CD4-positive, alpha-beta T cell treated with Interleukin-4 for 1 hour (primary cell): ENCODE data around the gene TRIP13.
"Not testable (repeated sequence)": the region's sequence is repeated elsewhere in the genome, so short reads cannot be mapped to it uniquely, and the experiment has no call there.

ENCODE experiments used
- DNase-seq, 2 donors: peaks; one replicate each; pipeline ENCODE4 v3.0.0-alpha.2; 2020 to 2022

The TRIP13 gene, protein sequence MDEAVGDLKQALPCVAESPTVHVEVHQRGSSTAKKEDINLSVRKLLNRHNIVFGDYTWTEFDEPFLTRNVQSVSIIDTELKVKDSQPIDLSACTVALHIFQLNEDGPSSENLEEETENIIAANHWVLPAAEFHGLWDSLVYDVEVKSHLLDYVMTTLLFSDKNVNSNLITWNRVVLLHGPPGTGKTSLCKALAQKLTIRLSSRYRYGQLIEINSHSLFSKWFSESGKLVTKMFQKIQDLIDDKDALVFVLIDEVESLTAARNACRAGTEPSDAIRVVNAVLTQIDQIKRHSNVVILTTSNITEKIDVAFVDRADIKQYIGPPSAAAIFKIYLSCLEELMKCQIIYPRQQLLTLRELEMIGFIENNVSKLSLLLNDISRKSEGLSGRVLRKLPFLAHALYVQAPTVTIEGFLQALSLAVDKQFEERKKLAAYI

DNA sequence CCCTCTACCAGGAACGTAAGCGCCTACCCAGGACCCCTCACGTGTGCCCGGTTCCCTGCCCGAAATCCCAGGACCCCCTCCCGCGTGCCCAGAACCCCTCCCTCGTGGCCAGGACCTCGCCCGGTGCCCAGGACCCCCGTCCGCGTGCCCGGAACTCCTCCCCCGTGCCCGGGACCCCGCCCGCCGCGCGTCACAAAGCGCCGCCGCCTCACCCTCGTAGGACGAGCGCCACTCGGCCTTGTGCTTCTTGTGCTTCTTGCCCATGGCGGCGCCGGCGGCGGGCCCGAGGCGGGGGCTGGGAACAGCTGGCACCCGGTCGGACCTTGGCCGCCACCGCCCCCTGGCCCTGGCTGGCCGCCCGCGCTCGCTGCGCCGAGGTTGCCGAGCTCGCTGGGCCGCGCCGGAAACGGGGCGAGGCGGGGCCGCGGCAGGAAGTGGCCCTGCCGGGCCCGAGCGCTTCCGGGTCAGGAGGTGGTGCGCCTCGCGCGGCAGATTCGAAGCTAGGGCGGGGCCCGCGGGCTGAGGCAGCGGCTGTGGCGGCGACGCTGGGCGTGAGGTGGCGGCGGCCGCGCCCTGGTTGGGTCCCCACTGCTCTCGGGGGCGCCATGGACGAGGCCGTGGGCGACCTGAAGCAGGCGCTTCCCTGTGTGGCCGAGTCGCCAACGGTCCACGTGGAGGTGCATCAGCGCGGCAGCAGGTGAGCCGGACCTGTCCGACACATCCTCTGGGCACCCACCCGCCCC, at the start of gene TRIP13, which contains the start of gene BRD9:
Gene TRIP13 (plus strand): TSS at position 491 of the 743 bp plus-strand sequence. CDS start 115 bp downstream, at position 606.
Gene BRD9 (minus strand): TSS at position 408 of the 743 bp plus-strand sequence. CDS start 144 bp downstream, at position 264.
- DNase-seq = peak; percentile 80 to 81

DNA sequence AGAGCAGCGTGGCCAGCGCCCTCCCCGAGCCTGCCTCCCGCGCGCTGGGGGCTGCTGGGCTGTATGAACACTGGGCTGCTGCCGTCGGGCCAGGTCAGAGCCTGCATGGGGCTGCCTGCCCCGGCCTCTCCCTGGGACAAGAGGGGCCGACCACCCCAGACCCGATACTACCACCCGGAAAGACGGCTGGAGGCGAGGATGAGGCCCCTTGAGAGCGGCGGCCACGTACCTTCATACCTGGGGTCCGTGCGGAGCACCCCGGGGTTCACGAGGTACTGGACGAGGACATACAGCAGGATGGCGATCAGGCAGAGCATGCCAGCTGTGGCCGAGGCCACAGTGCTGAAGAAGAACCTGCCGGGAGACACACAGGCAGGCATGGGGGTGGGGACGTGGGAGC, 49.3 kb upstream of the TRIP13 start:
- DNase-seq = not testable (repeated sequence)

DNA sequence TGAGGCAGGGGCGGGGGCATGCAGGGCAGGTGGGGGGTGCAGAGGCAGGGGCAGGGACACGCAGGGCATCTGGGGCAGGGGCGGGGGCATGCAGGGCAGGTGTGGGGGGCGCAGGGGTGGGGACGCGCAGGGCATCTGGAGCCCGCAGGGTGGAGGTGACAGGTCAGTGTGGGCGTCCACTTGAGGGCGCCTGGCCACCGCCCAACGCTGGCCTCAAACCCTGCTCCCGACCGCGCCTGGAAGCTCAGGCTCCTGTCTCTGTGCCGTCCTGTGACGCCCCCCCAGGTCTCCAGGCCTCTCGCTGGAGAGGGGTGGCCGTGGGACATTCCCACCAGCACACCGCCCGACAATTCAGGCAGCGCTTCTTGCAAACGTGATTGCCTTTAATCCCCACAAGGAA, 48.8 kb upstream of the TRIP13 start:
- DNase-seq = not testable (repeated sequence)

DNA sequence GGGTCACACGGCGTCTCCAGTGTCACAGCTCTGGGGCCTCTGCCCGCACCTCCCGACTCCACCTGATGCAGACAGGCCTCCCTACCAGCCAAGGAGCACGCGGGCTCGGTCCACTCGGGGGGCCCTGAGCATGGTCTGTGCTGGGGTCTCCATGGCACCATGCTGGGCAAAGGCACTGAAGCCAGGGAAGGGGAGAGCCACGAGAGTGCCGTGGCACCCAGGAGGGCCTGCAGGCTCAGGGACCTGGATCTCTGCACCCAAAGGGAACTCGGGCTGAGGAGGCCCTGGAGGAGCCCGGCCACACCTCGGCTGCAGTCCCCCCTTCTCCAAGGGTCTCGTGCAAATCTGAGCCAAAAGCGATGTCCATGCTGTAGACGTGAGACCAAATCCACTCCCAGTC, 48.3 kb upstream of the TRIP13 start:
- not testable (repeated sequence) for DNase-seq

DNA sequence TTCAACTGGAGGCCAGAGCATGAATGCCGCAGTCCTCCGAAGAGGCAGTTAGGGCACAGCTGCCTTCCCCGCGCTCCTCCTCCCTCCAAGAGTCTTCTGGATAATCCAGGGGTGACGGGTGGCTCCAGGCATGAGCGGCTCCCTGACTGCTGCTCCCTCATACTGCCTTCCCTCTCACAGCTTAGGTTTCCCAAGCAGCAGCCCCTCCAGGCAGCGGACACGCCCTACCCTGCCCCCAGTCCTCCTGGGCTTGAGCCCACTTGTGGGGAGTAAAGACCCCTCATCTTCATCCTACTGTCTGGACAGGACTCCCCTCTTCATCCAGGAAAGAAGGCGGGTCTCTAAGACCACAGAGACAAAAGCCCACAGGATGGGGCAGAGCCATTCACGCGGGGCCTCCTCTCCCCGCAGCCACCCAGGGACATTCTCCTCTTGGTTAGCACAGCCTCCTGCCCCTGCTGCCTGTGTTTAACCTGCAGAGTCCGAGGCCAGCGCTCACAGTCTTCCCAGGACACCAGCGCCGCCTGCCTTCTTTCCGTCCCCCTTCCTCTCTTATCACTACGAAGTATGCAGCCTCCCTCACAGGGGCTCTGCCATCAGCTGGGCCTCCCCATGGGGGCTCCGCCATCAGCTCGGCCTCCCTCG, 47.5 kb upstream of the TRIP13 start:
- not testable (repeated sequence) for DNase-seq

DNA sequence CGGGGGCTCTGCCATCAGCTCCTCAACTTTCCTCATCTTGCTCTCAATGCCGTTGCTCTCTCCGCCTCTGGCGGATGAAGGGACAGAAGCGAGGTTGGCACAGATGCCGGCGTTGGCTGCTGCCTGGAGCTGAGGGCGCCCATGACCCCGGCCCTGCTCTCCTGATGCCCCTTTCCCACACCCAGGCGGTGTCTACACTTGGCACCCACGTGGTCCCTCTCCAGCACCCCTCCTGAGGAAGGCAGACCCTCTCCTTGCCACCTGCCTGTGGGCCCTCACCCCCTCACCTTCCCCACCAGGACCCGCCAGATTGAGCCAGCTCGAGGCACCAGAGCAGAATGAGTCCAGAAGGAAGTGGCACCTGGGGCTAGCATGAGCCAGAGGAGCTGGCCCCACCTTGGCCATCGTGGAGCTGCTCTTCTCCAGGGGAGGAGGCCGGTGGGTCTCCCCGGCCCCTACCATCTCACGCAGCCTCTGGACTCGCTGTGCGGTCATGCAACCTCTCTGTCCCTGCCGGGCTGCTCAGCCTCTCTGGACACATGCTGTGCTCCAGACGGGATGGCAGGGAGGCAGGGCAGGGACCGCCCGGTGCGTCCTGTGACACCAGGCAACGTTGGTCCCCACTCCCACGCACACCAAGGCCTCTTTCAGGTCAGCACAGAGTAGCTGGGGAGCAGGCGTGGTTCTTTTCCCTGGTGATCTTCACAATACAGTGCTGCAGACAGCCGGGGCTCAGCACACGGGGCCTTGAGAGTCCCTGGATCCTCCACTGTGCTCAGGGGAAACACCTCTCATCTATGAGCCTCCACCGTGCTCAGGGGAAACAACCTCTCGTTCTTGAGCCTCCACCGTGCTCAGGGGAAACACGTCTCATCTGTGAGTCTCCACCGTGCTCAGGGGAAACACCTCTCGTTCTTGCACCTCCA, 46.7 kb upstream of the TRIP13 start:
- DNase-seq = not testable (repeated sequence)

DNA sequence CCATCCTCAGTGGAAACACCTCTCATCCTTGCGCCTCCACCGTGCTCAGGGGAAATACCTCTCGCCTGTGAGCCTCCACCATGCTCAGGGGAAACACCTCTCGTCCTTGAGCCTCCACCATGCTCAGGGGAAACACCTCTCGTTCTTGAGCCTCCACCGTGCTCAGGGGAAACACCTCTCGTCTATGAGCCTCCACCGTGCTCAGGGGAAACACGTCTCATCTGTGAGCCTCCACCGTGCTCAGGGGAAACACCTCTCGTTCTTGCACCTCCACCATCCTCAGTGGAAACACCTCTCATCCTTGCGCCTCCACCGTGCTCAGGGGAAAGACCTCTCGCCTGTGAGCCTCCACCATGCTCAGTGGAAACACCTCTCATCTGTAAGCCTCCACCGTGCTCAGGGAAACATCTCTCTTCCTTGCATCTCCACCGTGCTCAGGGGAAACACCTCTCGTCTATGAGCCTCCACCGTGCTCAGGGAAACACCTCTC, 46.0 kb upstream of the TRIP13 start:
- peak in 1 of 2 donors; percentile 34 for DNase-seq

DNA sequence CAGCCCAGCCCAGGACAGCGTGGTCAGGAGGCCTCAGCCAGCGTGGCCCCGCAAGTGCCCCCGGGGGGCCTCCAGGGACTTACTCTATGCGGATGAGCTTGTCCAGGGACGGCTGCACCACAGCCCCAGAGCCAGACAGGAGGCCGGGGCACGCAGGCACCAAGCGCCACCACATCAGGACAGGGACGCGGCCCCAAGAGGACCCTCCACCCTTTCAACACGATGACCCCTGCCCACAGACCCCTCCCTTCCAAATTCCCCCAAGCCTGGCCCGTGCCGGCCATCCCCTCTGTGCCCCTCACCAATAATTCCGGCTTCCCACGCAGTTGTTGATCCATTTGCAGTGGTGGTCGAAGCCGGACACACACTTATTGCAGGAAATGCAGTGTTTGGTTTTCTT, 45.5 kb upstream of the TRIP13 start:
- not testable (repeated sequence) for DNase-seq

DNA sequence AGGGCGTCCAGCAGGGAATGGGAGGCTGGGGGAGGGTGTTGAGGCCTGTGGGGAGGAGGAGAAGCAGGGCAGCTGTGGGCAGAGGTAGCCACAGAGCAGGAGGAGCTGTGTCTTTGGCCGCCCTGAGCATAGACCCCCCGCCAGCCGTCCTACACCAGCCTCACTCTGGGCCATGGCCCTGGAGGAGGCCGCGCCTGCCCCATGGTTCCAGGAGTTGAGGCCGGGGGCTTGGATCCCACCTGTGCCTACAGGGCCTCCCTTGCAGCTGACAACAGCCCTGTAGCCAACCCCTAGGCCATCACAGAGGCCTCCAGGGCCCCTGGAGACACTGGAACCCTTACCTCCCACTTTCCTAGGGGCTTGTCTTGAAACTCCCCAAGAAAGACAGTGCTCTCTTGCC, 44.9 kb upstream of the TRIP13 start:
- not testable (repeated sequence) for DNase-seq

DNA sequence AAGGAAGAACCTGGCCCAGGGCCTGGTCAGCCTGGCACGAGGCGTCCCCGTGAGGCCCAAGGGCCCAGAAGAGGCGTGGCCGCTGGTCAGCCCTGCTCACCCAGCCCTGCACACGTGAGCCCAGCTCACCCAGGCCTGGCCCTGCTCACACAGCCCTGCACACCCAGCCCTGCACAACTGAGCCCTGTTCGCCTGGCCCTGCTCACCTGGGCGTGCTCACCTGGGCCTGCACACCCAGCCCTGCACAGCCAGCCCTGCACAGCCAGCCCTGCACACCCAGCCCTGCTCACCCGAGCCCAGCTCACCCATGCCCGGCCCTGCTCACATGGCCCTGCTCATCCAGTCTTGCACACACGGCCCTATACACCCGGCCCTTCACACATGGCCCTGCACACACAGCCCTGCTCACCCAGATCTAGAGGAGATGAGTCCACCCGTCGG, 44.0 kb upstream of the TRIP13 start:
- DNase-seq = no peak

DNA sequence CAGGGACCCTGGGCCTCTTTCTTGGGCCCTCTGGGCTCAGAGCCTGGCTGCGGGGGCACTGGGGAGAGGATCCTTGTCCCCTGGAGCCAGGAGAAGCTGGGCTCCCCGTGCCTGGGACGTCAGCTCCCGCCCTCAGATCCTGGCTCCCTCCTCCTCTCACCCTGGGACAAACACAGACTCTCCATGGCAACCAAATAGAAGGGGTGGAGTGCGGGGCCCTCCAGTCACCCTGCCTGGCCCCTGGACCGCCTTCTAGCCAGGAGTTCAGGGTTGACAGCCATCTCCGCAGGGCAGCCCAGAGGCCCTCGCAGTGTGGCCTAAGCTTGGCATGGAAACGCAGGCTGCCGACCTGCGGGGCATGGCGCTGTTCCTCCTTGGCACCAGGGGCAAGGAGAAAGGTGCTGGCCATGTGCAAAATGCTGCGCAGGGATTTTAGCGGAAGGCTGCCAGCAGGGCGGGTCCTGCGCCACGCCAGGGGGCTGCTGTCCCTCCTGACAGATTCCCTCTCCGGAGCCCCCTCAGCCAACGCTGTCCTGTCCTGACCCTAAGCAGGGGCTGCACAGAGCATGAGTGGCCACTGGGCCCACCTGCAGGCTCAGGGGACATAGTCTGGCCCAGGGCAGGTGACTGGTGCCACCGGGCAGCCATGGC, 42.9 kb upstream of the TRIP13 start:
- DNase-seq = no peak

DNA sequence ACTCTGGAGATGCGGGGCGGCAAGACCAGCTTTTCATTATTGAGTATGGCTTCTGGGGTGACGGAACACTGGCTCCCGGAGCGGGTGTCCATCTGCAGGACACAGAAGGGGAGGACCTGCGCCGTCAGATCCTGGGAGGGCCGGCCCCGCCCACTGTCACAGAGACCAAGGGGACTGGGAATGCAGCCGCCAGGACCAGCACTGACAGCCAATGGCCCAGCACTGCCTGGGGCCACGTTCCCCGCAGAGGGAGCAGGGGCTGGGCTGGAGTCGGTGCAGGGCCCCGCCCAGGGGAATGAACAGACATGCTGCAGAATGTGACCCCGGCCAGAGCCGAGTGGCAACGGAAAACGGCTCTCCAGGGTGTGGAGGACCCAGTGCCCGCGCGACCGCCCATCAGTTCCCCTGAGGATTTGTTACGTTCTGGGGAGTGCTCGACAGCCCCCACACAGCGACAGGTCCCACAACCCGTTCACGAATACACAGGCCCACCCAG, 42.1 kb upstream of the TRIP13 start, which contains the start of gene ZDHHC11:
Gene ZDHHC11 (minus strand): TSS at position 476 of the 496 bp plus-strand sequence. CDS start 384 bp downstream, at position 92.
- DNase-seq = no peak

DNA sequence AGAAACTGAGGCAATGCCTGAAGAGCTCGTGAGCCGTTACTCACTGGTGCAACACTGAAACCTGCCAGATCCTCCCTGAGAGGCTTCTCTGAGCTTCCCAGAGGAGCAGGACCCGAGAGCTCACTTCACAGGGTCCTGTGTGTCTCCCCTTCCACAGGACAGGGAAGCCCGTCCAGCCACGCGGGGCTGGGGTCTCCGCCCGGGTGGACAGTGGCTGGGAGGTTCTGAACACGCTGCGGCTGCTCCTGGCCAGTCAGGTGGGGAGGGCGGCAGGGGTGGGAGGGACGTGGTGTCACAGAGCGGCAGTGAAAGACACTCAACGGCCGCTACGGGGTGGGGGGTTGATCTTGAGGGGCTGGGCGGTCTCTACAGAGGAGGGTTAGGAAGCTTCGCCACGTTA, 41.6 kb upstream of the TRIP13 start:
- DNase-seq = no peak

DNA sequence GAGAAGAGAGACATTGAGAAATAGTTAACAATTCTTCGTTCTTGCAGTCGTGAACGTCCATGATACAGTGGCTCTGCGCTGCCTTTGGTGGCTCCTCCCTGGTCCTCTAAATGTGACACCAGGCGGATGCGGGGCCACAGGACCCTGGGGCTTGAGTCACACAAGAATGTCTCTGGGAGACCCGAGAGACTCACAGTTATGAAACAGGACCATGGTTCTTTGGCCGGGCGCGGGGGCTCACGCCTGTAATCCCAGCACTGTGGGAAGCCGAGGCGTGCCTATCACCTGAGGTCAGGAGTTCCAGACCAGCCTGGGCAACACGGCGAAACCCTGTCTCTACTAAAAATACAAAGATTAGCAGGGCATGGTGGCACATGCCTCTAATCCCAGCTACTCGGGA, 41.1 kb upstream of the TRIP13 start:
- no peak for DNase-seq

DNA sequence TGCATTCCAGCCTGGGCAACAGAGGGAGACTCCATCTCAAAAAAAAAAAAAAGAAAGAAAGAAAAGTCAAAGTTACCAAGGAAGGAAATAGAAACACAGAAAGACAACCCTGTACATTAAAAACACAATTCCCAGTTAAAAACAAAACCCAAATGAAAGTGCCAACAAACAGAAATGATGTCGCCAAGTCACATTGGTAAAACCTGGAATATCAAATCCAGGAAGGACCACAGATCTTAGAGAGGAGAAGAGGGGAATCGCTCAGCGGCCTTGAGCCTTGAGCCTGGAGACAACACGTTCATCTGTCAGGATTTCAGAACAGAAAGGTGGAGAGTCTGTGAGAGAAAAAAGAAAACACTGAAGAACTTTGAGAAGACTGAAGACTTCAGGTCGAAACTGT, 40.7 kb upstream of the TRIP13 start:
- DNase-seq = no peak

DNA sequence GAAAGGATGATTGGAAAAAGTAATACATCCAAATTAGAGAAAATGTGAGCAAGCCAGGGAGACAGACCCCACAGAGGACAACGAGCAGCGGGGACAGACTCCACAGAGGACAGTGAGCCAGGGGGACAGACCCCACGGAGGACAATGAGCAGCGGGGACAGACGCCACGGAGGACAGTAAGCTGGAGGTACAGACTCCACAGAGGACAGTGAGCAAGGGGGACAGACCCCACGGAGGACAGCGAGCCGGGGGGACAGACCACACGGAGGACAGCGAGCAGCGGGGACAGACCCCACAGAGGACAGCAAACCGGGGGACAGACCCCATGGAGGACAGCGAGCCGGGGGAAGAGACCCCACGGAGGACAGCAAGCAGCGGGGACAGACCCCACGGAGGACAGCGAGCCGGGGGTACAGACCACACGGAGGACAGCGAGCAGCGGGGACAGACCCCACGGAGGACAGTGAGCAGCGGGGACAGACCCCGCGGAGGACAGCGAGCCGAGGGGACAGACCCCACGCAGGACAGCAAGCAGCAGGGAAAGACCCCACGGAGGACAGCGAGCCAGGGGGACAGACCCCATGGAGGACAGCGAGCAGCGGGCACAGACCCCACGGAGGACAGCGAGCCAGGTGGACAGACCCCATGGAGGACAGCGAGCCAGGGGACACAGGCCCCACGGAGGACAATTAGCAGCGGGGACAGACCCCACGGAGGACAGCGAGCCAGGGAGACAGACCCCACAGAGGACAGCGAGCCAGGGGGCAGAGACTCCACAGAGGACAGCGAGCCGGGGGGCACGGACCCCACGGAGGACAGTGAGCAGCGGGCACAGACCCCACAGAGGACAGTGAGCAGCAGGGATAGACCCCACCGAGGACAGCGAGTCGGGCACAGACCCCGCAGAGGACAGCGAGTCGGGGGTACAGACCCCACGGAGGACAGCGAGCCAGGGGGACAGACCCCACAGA, 40.0 kb upstream of the TRIP13 start:
- no peak for DNase-seq

DNA sequence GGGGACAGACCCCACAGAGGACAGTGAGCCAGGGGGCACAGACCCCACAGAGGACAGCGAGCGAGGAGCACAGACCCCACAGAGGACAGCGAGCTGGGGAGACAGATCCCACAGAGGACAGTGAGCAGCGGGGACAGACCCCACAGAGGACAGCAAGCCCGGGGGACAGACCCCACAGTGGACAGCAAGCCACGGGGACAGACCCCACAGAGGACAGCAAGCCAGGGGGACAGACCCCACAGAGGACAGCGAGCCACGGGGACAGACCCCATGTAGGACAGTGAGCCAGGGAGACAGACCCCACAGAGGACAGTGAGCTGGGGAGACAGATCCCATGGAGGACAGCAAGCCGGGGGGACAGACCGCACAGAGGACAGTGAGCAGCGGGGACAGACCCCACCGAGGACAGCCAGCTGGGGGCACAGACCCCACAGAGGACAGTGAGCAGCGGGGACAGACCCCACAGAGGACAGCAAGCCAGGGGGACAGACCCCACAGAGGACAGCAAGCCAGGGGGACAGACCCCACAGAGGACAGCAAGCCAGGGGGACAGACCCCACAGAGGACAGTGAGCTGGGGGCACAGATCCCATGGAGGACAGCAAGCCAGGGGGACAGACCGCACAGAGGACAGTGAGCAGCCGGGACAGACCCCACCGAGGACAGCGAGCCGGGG, 39.1 kb upstream of the TRIP13 start:
- not testable (repeated sequence) for DNase-seq

DNA sequence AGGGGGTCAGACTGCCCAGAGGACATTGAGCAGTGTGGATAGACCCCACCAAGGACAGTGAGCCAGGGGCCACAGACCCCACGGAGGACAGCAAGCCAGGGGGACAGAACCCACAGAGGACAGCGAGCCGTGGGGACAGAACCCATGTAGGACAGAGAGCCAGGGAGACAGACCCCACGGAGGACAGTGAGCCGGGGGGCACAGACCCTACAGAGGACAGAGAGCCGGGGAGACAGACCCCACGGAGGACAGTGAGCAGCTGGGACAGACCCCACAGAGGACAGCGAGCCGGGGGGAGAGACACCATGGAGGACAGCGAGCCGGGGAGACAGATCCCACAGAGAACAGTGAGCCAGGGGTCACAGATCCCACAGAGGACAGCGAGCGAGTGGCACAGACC, 38.5 kb upstream of the TRIP13 start:
- no peak for DNase-seq
